HG03457 (cell line): ENCODE results near the gene MTM1.

Experiments used
- ATAC-seq: cut with Tn5 transposase; IDR thresholded peaks from one replicate; pipeline ENCODE4 v1.9.1; 2021; ENCODE audit warnings: moderate number of reproducible peaks; ENCODE audit not compliant: unreplicated experiment

Gene MTM1

DNA sequence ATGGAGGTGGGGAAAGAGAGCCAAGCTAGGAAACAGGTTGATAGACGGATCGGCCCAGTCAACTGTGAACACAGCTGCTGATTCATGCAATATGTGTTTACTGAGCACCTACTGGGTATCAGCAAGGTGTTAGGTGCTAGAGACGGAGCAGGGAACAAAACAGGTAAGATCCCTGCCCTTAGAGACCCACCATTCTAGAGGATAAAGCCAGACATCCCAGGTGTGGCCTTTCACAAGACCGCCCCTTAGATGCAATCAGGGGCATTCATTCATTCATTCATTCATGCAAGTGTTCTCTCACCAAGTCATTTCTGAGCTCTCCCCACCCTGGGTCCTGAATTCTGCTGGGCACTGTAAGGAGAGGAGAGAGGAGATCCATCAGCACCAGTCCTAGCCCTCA is 20.2 kb upstream of the MTM1 start:
- ATAC-seq = no peak

- no peak for ATAC-seq
Observed at GRCh38 chrX:150548684-150549083, 19.7 kb upstream of the MTM1 start.

- ATAC-seq = no peak
Observed at GRCh38 chrX:150551963-150552362, 16.5 kb upstream of the MTM1 start.

DNA sequence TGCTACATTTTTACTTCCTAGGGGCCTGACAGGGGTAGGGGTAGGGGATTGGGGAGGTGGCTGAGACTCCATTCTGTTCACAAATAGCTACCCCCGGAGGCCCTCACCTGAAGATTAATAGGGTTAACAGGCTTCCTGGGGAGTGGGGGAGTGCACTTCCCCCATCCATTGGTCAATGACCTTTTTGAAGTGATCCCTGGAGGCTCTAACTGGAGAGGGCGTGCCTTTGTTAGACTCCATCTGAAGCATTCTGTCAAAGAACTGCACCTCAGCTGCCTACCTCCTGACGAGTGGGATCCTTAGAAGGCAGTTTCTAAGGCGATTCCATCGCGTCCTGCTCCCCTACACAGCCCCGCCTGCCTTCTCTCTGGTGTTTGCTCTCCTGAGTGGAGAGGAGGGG is 10.0 kb upstream of the MTM1 start:
- no peak for ATAC-seq

DNA sequence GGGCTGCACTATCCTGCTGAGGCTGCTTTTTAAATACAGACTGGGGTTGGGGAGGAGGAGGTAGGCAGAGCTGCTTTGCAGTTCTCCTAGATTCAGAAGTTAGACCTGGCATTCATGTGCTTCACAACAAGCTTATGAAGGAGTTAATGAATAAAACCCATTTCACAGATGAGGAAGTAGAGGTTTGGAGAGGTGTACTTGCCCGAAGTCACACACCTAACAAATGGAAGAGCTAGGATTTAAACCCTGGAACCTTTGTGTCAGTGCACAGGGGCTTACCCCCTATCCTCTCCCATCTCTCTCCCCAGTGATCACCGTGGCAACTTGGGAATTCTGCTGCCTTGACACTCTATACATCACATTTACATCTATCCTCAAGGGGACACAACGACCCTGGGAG is 3.6 kb upstream of the MTM1 start:
- no peak for ATAC-seq

- ATAC-seq = no peak
Observed at GRCh38 chrX:150565551-150565950, 2.9 kb upstream of the MTM1 start.

- no peak for ATAC-seq
Observed at GRCh38 chrX:150566734-150567182, 1.7 kb upstream of the MTM1 start.

DNA sequence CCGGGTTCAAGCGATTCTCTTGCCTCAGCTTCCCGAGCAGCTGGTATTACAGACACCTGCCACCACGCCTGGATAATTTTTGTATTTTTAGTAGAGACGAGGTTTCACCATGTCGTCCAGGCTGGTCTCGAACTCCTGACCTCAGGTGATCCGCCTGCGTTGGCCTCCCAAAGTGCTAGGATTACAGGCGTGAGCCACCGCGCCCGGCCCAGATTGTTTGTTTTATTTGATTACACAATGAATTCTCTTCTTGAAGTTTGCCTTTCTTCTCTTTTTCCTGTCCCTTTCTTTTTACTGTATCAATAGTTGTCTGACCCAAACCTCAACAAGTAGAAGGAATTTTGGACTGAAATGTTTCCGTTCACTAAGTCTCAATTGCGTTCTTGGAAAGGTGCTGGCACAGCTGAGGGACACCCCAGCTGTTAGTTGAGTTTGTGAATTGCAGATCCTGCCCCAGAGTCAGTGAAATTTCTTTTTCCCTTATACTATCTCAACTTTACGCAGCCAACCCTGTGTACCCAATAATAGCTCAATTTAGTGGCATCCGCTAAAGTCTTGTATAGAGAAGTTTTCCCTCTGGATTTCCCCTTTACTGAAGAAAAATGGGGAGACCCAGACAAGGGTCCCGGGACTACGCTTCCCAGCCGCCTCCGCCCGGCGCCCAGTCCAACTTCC is 639 bp upstream of the MTM1 start:
- ATAC-seq = no peak

GRCh38 chrX:150569155-150569477 is 695 bp downstream of the MTM1 start:
- peak; percentile 14 for ATAC-seq

GRCh38 chrX:150570512-150570911 is 2.1 kb downstream of the MTM1 start:
- ATAC-seq = no peak

DNA sequence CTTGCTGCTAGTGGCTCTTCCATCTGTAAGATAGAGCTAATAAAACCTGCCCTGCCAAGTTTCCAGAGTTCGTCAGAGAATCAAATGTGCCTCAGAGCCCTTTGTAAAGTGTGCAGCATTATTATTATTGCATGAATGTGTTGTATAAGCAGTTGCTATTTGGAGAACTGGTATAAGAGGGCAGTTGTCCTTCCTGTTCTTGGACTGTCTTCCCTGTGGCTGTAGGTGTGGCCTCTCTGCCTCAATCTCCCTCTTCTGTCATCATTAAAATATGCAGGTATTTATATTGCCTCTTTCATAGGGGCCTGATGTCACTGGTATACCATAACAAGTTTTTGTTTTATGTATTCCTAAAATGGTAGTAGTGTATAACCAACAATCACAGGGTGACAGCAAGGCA is 3.8 kb downstream of the MTM1 start:
- ATAC-seq = no peak

- no peak for ATAC-seq
Observed at GRCh38 chrX:150573106-150573505, 4.7 kb downstream of the MTM1 start.

DNA sequence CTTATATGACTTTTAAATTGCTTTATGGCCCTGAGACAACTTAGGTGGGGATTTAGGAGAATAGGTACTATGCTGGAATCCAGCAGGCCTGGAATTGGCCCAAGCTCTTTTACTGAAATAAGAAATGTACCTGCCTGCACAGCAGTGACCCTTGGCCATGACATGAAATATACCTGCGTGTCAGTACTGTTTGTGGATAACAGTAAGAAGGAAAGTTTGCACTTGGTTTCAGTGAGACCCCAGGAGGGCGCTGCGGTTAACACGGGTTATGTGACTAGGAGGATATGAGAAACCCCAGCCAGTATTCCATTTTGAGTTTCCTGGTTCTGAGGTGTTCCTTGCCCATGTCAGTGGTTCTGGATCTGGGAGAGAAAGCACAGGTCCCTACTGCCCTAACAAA is 5.3 kb downstream of the MTM1 start:
- ATAC-seq = no peak

DNA sequence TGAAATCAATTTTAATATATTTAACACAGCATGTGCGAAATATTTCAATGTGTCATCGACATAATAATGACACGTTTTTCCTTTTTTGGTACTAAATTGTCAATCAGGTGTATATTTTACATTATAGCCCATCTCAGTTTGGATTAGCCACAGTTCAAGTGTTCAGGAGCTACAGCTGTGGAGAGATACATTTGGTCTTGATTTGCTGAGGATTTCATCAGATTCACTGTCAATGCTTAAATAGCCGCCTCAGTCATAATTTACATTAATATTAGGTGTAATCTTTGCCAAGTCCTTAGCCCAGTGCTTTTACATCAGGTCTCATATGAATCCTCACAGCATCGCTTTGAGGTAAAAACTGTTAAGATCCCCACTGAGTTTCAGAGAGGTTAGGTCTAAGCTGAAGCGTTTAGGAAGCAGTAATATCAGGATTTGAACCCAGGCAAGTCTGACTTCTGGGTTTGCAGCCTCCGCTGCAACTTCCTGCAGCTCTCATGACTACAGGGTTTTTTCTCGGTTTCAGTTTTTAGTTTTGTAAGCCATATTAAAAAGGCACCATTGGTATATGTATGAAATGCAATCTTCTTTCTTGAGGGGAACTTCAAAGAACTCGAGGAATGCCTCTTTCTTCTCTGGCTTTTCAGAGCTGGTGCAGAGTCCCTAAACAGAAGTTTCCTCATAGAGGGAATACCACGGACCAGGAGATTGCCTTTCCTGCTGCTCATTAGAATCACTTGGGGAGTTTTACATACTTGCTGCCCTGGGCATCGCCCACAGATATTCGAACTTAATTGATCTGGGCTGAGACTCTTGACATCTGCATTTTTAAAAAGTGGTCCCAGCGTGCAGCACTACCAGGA is 6.4 kb downstream of the MTM1 start:
- ATAC-seq = no peak

- no peak for ATAC-seq
Observed at GRCh38 chrX:150575419-150575814, 7.0 kb downstream of the MTM1 start.

- no peak for ATAC-seq
Observed at GRCh38 chrX:150577174-150577573, 8.8 kb downstream of the MTM1 start.

GRCh38 chrX:150581093-150581775 is 12.8 kb downstream of the MTM1 start:
- no peak for ATAC-seq

- no peak for ATAC-seq
Observed at GRCh38 chrX:150582338-150582948, 14.0 kb downstream of the MTM1 start.

DNA sequence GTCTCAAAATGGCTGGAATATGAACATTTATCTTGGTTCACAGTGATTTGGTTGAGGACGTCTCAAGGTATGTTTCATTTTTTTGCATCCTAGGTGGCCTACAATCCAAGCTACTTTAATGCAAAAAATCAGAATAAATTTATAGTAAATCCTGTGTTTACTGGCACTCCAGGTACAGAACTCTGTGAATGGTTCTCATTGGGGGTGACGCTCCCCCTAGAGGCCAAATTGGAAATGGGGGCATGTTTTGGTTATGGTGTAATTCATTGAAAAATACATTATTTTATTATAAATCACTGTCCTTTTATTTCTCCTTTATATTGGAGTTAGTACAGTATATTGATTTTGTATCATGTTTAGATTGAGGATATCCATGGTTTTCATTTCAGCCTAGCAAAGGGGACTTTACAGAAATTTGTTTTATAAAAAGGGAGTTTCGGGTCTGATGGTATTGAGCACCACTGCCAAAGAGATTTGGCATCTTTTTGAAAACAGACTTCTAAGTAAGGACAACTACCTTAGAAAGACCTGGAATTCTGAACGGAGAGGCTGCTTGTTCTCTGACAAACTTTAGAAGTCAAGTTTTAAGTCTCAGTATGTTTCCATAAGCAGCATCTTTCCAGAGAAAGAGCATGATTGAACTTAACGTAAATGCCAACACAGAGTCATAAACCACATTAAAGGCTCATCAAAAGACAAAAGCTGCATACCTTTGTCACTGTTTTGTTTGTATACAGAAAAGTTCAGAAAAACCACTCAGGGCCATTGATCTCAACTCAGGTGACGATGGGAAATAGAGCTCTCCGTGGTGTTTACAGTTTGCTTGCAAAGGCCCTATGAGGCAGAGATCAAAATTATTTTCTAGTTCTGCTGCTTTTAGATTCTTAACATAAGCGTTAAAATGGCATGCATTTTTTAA is 19.4 kb downstream of the MTM1 start:
- no peak for ATAC-seq

GRCh38 chrX:150594584-150594983 is 26.2 kb downstream of the MTM1 start:
- ATAC-seq = no peak
